HG02798 (cell line): Measurements from ENCODE around the gene ISG15.
"Not testable (repeated sequence)": the region's sequence is repeated elsewhere in the genome, so short reads cannot be mapped to it uniquely, and the experiment has no call there.

ENCODE experiments used
- ATAC-seq: cut with Tn5 transposase; IDR thresholded peaks from one replicate; pipeline ENCODE4 v1.9.1; 2021; ENCODE audit warnings: mild to moderate bottlenecking; ENCODE audit not compliant: unreplicated experiment, poor library complexity

Gene ISG15

DNA sequence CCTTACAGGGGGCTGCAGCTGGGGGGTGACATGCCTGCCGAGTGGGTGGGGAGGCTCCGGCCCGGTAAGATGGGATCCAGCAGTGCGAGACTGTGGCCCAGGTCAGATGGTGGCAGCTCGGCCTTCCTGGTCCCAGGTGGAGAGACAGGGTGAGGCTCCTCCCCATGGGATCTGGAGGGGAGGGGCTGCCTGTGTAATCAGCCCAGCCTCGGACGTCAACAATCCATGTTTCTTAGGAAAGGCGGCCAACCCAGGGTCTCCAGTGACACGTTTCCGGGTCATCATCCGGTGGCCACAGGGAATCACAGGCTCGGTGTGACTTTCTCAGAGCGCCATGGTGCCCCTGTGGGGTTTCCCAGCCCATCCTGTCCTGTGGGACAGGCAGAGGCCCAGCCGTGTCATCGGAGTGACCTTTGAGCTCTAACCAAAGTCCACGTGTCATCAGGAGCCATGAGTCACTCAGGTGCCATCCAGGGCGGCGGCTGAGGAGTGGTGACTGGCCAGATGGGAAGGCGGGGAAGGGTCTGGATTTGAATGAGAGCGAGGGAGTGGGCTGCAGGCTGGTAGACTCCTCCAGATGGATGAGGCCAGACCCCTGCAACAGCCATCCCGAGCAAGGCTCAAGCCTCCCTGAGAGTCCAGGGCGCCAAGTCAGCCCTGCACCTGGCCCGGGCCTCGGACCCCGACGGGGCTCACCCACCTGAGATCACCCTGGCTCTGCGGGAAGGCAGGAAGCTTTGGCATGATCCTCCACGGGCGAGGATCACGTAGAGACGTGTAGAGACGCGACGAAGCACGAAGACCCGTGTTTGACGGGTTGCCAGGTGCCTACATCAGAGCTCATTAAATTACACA lies 6.8 kb upstream of the ISG15 start:
- ATAC-seq: no peak

DNA sequence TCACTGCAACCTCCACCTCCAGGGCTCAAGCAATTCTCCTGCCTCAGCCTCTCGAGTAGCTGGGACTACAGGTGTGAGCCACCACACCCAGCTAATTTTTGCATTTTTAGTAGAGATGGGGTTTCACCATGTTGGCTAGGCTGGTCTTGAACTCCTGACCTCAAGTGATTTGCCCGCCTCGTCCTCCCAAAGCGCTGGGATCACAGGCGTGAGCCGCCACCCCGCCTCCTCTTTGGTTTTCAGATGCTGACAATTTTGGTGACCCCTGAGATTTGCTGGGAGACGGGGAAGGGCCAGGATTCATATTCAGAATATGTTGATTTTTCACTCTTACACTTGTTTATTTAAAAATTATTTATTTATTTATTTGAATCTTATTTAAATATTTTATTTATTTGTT lies 3.2 kb upstream of the ISG15 start:
- not testable (repeated sequence) for ATAC-seq

DNA sequence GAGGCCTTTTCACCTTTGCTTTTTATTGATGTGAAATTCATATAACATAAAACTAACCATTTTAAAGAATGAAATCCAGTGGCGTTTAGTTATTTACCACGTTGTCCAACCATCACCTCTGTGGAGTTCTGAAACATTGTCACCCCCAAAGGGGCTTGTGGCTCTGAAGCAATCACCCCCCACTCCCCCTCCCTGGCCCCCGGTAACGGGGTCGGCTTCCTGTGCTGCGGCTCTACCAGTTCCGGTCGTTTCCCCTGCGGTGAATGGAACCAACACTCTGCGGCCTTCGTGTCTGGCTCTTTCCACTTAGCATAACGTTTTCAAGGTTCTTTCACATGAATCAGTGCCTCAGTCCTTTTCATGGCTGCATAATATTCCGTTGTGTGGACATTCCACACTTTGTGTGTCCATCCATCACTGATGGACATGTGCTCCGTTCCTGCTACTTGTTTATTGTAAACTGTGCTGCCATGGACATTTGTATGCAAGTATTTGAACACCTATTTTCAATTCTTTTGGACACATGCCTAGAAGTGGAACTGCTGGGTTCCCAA lies 1.8 kb upstream of the ISG15 start:
- ATAC-seq: no peak

DNA sequence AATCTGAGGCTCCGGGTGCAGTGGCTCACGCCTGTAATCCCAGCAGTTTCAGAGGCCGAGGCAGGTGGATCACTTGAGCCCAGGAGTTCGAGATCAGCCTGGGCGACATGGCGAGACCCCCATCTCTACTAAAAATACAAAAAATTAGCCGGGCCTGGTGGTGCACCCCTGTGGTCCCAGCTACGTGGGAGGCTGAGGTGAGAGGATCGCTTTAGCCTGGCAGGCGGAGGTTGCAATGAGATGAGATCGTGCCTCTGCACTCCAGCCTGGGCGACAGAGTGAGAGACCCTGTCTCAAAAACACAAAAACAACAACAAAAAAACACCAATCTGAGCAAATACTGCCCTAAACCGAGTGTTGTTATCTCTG lies 577 bp upstream of the ISG15 start:
- ATAC-seq: not testable (repeated sequence)

DNA sequence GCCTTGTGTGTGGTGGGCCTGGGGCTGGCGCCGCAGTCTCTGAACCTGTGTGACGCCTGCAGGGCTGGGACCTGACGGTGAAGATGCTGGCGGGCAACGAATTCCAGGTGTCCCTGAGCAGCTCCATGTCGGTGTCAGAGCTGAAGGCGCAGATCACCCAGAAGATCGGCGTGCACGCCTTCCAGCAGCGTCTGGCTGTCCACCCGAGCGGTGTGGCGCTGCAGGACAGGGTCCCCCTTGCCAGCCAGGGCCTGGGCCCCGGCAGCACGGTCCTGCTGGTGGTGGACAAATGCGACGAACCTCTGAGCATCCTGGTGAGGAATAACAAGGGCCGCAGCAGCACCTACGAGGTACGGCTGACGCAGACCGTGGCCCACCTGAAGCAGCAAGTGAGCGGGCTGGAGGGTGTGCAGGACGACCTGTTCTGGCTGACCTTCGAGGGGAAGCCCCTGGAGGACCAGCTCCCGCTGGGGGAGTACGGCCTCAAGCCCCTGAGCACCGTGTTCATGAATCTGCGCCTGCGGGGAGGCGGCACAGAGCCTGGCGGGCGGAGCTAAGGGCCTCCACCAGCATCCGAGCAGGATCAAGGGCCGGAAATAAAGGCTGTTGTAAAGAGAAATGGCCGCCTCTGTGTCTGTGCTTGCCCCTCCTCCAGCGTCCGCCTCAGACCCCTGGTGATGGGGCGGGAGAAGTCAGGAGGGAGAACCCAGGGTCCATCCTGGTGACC lies 788 bp downstream of the ISG15 start:
- ATAC-seq: no peak

DNA sequence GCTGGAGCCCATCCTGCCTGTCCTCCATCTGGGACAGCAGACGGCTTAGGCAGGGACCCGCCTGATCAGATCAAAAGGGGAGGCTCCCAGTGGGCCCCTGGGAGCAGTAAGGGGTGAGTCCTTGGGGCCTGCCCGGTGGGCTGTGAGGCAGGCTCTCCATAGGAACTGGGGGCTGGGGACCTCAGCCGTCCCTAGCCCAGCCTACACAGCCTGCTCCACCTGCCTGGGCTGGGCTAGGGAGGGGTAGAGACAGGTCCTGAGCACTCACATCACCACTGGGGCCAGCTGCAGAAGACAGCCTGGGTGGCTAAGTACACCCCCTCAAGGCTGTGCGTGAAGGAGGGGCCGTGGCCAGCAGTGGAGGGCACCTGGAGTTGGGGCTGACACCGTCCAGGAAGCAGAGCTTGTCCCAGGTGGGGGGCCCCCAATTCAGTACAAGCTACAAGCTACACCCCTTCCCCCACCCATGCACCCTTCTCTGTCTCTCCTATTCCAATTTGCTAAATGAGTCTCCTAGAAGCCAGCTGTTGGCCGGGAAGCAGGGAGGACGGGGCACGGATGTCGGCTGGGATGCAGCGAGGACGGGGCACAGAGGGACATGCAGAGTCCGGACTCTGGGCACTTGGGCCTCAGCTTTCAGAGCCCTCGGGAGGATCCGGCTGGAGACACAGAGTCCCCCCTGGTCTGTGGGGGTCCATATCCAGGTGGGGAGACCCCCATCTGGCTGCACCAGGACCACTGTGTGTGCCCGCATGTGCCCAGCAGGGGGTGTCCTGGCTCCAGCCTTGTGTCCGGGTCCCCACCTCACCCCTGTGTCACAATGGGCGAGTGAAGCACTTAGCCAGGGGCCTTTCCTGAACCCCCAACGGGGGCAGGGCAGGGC lies 1.7 kb downstream of the ISG15 start:
- no peak for ATAC-seq

DNA sequence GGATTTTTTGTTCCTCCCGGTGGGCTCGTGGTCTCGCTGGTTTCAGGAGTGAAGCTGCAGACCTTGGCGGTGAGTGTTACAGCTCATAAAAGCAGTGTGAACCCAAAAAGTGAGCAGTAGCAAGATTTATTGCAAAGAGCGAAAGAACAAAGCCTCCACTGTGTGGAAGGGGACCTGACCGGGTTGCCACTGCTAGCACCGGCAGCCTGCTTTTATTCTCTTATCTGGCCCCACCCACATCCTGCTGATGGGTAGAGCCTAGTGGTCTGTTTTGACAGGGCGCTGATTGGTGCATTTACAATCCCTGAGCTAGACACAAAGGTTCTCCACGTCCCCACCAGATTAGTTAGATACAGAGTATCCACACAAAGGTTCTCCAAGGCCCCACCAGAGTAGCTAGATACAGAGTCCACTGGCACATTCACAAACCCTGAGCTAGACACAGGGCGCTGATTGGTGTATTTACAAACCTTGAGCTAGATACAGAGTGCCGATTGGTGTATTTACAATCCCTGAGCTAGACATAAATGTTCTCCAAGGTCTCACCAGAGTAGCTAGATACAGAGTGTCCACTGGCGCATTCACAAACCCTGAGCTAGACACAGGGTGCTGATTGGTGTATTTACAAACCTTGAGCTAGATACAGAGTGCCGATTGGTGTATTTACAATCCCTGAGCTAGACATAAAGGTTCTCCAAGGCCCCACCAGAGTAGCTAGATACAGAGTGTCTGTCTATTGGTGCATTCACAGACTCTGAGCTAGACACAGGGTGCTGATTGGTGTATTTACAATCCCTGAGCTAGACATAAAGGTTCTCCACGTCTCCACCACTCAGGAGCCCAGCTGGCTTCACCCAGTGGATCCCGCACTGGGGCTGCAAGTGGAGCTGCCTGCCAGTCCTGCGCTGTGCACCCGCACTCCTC lies 4.4 kb downstream of the ISG15 start:
- ATAC-seq: not testable (repeated sequence)

DNA sequence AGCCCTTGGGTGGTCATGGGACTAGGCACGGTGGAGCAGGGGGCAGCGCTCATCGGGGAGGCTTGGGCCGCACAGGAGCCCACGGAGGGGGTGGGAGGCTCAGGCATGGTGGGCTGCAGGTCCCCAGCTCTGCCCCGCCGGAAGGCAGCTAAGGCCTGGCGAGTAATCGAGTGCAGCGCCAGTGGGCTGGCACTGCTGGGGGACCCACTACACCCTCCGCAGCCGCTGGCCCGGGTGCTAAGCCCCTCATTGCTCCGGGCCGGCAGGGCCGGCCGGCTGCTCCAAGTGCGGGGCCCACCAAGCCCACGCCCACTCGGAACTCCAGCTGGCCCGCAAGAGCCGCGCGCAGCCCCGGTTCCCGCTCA lies 5.0 kb downstream of the ISG15 start:
- not testable (repeated sequence) for ATAC-seq

DNA sequence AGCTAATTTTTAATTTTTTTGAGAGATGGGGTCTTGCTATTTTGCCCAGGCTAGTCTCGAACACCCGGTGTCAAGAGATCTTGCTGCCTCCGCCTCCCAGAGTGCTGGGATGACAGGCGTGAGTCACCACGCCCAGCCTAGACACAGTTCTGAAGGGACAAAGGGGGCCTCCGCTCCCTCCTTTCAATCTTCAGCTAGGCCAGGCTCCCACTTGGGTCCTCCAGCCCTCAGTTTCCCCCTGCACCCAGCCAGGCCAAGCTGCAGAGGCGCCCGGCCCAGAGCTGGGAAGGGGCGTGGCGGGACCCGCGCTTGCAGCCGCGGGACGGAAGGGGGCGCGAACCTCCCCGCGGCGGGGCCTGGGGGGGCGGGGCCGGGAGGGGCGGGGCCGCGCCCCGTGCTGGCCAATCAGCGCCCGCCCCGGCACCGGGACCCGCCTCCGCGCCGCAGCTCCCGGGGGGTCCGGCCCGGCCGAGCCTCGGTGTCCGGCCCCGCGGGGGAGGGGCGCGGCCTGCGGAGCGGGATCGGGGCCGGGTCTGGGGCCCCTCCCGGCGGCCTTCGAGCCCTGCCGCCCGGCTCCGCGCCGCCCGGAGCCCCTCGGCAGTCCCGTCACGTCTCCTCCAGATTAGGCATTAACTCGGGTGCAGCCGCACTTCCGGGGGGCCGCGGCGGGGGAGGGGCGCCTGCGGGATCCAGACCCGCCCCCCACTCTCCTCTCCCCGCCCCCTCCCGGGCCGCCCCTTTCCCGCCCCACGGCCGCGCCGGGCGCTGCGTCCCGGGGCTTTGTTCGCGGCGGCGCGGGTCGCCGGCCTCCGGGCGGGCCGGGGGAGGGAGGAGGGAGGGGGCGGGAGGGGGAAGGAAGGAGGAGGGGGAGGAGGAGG lies 6.1 kb downstream of the ISG15 start:
- peak; percentile 85 for ATAC-seq

DNA sequence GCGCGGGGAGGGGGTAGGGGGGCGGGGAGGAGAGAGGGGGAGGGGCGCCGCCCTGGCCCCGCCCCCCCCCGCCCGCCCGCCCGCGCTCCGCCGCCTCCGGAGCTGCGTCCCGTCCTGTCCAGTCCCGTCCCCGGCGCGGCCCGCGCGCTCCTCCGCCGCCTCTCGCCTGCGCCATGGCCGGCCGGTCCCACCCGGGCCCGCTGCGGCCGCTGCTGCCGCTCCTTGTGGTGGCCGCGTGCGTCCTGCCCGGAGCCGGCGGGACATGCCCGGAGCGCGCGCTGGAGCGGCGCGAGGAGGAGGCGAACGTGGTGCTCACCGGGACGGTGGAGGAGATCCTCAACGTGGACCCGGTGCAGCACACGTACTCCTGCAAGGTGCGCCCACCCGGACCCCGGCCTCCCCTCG lies 6.7 kb downstream of the ISG15 start, which contains the start of gene AGRN:
Gene AGRN, plus strand, starts transcription at position 121 of the 405 bp plus-strand sequence. Its CDS starts 53 bp downstream, at position 174.
- ATAC-seq: peak; percentile 28

DNA sequence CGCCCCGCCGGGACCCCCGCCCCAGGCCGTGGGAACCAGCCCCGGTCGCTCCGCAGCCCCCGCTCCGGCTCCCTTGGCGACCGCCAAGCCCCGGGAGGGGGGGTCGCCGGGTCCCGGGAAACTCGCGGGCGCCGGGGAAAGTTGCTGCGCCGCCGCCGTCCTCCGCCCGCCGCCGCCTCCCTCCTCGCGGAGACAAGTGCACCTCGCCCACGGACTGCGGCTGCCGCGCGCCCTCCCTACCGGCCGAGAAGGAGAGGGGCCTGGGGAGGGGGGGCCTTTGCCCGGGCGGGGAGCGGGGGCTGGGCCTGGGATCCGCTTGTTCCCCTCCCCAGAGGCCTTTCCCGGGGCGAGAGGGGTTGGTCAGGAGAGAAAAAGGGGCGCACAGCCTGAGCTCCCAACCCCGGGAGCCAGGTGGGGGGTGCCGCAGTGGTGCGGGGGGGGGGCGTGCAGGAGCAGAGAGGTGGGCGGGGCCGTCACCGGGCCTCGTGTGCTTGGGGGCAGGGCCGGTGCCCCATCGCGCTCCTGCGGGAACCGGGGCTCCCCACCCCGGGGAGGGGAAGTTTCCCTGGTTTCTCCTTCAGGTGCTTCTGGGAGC lies 7.2 kb downstream of the ISG15 start:
- peak; percentile 13 for ATAC-seq

DNA sequence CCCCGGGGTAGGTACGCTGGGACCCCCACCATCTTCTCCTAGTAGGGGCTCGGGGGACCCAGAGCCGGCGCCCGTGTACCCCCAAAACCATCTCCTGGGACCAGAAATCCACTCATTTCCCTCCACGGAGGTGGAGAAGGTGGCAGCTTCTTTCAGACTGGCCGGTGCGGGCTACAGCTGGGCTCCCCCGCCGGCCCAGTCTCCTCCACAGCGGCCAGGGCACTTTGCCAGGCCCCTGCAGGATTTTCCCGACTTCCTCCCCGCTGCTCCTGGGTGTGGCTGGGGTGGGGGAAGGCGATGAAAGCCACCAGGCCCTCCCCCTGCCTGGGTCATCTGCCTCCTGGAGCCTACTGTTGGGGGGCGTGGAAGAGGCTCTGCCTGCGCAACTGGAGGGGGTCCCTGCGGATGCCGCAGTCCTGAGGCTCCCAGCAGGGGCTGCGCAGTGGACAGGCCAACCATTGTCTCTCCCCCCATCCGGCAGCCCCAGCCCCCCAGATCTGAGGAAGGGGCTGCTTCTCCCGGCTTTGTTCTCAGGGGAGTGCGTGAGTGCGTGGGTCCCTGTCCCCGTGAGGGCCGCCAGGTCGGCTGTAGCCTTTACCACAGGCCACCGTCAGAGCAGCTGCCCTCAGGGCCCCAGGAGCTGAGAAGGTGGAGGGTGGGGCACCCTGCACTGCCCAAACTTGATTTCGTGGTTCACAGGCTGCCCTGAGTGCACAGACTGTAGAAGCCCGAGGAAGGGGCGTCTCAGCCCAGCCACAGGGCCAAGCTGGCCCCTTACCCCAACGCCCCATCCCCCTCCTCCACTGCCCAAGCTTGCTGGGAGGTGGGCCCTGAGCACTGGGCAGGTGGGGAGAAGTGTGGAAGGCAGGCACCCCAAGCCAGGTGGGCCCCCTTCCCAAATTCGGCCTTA lies 8.0 kb downstream of the ISG15 start:
- ATAC-seq: no peak

DNA sequence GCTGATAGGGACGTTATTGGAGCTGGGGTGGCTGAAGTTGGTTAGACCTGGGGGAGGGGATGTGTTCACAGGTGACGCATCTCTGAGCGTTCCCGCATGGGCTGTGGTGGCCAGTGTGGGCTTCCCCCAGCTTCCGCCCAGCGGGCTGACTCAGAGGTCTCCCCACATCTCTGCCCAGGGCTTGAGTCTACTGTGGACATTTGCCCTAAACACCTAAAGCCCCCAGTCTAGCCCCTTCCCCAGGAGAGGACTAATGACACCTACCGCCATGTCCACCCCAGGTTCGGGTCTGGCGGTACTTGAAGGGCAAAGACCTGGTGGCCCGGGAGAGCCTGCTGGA lies 8.6 kb downstream of the ISG15 start:
- no peak for ATAC-seq

DNA sequence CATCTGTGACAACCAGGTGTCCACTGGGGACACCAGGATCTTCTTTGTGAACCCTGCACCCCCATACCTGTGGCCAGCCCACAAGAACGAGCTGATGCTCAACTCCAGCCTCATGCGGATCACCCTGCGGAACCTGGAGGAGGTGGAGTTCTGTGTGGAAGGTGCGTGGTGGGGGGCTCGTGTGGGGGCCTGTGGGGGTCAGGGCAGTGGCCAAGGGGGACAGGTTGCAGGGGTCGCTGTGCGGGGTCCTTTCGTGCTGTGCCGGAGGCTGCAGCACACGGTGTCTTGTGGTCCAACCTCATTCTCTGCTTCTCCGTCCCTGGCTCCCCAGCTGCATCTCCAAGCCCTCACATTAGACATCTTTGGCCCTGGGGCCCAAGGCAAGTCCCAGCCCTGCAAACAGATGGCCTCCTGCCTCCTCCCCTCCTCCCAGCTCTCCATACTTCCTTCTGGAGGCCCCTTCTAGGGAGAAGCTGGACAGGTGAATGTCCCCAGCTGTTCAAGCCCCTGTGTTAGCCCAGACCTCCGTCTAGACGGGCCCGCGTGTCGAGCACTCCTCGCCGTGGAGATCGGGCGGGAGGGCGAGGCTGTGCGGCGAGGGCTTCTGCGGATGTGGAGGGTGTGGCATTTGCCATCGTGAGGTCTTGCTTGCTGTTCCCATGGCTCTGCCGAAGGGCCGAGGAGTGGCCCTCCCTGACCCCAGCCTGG lies 9.2 kb downstream of the ISG15 start:
- no peak for ATAC-seq

DNA sequence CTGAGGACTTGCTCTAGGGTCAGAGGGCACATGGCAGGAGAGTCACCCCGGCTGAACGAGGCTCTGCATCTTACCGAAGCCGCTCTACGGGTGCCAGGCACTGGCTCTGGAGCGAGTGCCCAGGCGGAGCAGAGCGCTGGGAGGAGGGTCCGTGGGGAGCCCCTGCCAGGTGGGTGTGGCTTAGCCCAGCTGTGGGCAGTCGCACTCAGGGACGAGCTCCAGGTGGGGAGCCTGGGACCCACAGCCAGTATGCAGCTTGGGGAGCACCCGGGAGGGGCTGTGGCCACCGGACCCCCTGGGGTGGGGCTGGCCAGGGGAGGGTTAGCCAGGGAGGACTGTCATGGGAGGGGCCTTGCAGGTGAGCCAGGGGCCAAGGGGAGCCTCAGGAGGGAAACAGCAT lies 10.4 kb downstream of the ISG15 start:
- no peak for ATAC-seq

DNA sequence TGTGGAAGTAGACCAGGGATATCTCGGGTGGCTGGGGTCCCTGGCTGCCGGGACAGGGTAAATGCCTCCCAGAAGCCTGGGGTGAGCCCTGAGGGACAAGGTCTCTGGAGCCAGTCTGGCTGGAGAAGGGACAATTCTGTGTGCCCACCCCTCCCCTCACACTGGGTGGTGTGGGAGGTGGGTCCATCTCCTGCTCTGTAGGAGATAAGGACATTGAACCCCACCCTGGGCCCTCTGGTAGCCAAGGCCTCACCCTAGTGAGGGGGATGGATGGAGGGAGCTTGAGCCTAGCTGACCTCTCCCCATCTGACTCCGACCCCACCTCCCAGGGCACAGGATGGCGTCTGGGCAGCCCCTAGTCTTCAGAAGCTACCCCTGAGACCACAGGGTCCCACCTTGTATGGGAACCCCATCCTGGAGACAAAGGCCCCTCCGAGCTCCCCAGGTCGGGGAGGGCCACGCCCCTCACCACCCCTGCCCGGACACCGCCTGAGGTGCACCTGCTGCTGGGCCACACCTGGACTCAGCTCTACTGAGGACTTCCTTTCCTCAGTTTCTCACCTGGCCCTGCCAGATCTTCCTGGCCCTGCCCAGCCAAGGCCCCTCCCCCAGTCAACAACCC lies 11.0 kb downstream of the ISG15 start:
- no peak for ATAC-seq
